SW480 (cell line): ENCODE data around the gene ZNF512.

ENCODE experiments used
- DNase-seq: peaks from one replicate; pipeline ENCODE4 v3.0.0-alpha.2; 2016; ENCODE audit warnings: low spot score

ZNF512 gene

DNA sequence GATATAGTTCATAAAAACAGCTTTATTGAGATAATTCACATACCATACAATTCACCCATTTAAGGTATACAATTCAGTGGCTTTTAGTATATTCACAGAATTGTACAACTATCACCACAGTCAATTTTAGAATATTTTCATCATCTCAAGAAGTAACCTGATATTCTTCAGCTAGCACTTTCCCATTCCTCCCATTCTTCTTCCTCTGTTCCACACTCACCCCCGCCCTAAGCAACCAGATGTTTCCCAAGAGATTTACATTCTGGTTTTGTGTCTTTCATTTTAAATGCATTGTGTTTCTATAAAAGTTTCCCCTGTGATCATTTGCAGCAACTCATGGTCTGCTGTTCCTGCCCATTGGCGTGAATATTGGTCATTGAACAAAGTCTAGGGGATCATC lies 51.4 kb downstream of the ZNF512 start:
- DNase-seq: no peak

GRCh38 chr2:27636766-27637165 lies 53.9 kb downstream of the ZNF512 start:
- no peak for DNase-seq

- peak; percentile 5 for DNase-seq
These were observed 55.3 kb downstream of the ZNF512 start for GRCh38 chr2:27638037-27638637.

- no peak for DNase-seq
These were observed 55.9 kb downstream of the ZNF512 start for GRCh38 chr2:27638709-27639108.

- DNase-seq: no peak
These were observed 57.9 kb downstream of the ZNF512 start for GRCh38 chr2:27640722-27641245.

GRCh38 chr2:27645197-27645596 lies 62.4 kb downstream of the ZNF512 start:
- no peak for DNase-seq

DNA sequence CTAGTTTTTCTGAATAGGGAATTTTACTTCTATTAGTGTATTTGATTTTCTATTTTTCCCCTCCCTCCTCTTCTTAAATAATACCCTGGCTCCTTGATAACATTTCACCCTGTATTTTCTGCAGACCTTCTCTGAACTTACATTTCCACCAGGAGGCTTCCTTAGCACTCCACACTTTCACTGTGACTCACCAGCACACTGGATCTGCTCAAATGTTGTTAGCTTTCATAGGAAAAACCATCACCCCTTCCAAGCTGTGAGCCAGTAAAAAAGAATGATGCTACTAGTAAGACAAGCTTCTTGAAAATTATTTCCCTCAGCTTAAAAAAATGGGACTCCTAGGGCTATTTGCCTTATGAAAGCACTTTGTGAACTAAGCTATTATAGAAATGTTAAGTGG lies 64.4 kb downstream of the ZNF512 start:
- no peak for DNase-seq

DNA sequence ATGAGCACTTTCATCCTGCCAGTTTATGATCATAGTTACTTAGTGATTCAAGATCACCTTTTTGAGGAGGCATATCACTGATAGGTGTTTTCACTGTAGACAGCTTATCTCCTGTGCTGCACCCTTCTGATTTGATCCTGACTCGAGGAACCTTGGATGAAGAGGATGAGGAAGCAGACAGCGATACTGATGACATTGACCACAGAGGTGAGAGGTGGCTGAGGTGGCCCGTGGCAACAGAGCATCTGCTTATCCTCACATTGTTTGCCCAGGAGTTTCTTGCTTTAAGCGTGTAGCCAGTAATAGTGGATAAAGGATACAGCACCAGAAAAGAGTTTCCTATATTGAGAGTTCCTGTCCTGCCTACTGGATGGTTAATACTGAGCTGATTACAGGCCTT lies 64.9 kb downstream of the ZNF512 start:
- DNase-seq: no peak

DNA sequence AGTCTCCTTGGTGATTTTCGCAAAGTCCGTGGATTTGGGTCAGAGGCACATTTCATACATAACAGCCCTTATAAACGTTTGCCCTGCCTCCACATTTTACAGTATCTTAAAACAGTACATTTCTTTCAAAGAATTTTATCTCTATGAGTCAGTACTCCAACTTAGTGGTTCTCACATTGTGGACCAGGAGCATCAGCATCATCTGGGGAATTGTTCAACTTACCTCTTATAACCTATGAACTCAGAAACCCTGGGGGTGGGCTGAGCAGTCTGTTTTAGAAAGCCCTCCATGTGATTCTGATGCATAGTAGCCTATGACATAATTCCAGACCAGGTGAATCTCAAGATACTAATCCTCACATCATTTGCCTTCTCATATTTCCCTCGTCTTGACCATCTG lies 68.2 kb downstream of the ZNF512 start:
- DNase-seq: no peak

- no peak for DNase-seq
These were observed 69.5 kb downstream of the ZNF512 start for GRCh38 chr2:27652341-27652740.

DNA sequence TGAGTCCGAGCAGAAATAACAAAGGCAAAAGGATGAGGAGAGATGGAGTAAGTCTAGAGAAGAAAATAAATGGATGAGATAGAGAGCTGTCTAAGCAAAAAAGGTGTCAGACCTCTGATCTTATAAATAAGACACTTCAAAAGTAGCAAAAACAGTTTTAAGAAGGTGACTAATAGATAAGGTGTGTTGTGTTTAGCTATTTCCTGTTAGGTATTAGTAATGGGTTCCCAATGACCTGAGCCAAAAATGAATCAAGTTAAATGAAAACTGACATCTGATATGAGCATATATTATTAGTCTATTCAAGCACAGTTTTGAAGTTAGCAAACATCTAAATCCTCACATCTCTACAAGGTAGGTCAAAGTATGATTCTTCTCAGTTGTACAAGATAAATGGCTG lies 69.9 kb downstream of the ZNF512 start:
- DNase-seq: no peak

DNA sequence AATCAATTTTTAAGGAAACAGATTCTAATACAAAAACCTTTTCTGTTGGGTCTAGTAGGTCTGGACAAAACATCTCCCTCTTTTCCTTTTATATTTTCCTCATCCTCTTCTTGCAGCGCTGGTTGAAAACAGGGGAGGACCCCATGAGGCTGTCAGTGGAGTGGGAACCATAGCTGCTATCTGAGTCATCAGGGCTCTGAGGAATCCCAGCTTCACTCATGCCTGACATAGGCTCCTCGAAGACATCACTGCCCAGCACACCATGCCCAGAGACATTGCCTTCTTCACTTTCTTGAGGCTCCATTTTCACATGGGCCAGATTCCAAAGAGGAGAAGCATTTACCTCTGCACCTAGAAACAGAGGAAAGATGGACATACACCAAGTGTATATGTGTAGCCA lies 70.6 kb downstream of the ZNF512 start:
- DNase-seq: no peak

DNA sequence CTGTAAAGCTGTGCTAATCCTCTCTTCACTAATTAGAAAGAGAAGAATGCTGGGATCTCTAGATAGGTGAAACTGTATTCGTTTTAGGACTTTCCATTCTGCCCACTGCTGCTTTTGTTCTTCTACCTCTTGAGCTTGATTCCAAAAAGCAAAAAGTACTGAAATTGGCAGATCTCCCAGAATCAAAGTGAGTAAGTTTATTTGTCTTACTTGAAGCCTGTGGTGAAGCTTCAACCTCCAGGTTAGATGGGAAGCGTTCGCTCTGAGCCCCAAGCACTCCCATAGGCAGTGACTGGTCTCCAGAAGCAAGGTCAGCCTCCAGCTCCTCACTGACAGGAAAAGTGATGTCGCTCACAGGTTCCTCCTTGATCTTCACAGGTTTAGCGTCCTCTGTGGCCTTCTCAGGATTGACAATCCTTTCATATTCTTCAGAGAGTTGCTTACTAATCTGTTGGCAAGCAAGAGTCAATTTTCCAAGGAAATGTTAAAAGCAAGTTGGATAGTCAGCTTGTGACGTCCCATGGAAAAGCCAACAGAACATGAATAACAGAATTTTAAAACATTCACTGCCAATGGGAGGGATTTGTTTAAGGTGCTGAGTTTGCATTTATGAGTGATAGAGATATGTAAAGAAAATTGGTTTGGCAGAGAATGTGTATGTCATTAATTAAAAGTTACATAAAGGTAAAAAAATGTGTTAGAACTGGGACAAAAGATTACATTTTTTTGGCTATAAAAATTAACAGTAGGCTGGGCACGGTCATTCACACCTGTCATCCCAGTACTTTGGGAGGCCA lies 72.5 kb downstream of the ZNF512 start:
- DNase-seq: no peak

DNA sequence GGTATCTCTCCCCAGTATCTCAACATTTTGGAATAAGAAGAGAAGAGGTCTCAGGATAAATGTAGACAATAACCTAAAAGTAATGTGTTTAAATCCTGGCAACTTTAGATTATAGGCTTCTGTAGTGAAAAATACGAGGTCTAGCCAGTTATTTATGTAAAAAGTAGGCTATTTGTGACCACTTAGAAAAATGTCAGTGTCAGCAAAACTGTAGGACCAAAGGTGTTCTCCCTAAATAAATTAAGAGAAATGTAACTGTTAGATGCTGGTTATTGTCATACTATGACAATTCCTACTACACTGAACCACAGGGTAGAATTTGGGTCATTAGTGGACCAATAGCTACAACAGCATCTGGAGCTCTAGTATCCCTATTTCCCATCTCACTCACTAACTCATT lies 78.5 kb downstream of the ZNF512 start:
- no peak for DNase-seq

GRCh38 chr2:27663285-27664153 lies 80.7 kb downstream of the ZNF512 start, which contains the start of the genes SLC4A1AP and SUPT7L:
TSS of gene SLC4A1AP (plus strand) at chr2:27663889. CDS start at chr2:27663915, 26 bp downstream.
TSS of gene SUPT7L (minus strand) at chr2:27663614. CDS start at chr2:27662192, 1,422 bp downstream.
- peak; percentile 91 for DNase-seq

- DNase-seq: peak; percentile 13
These were observed 81.3 kb downstream of the ZNF512 start for GRCh38 chr2:27664154-27664574.

DNA sequence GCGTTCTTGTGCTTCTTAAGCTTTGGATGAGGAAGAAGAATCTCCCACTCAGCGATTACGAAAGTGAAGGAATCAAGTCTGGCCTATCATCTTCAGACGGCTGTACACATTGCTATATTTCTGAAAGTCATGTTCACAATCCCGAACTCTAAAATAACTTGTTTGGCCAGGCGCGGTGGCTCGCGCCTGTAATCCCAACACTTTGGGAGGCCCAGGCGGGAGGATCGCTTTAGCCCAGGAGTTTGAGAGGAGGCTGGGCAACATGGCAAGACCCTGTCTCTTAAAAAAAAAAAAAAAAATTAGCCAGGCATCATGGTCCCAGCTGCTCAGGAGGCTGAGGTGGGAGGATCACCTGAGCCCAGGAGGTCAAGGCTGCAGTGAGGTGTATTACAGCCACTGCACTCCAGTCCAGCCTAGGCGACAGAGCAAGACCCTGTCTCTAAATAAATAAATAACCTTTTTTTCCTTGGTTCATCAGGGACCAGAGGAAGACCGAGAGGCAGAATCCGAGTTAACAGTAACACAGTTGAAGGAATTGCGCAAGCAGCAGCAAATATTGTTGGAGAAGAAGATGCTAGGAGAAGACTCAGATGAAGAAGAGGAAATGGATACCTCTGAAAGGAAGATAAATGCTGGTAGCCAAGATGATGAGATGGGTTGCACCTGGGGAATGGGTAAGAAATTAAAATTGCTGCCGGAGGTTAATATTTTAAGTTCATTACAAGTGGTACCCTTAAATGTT lies 82.0 kb downstream of the ZNF512 start:
- no peak for DNase-seq

- no peak for DNase-seq
These were observed 84.6 kb downstream of the ZNF512 start for GRCh38 chr2:27667446-27667845.

DNA sequence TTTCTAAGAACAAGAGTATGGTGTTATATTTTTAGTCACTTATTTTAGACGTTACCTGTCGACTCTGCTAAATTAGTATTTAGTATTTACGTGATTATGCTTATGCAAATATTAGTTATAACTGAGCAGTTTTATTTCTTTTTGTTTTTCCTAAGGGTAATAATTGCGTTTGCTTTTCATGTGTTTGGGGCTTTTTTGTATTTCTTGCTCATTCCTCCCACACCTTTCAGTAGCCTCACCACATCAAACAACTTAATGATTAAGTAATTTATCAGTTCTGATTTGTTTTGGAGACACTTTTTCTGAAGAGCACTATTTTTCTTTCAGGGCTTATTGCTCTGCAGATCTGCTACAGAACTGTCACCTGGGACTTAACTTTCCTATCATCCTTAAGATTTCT lies 88.4 kb downstream of the ZNF512 start:
- no peak for DNase-seq
